Mesendoderm (in vitro differentiated cells): ENCODE results near the gene LMF1.
"Not testable (repeated sequence)": the region's sequence is repeated elsewhere in the genome, so short reads cannot be mapped to it uniquely, and the experiment has no call there.

Source experiments
- DNase-seq: peaks from one replicate; pipeline ENCODE4 v3.0.0; 2013
- H2AK5ac ChIP-seq: 2 replicates; pipeline ENCODE4 v1.6.1; 2013; ENCODE audit warnings: low read length, inconsistent platforms
- H2BK120ac ChIP-seq: 2 replicates; pipeline ENCODE4 v1.6.1; 2013; ENCODE audit warnings: low read depth, mild to moderate bottlenecking, low read length, moderate library complexity, mixed read lengths
- H2BK15ac ChIP-seq: replicated peaks from 2 replicates; pipeline ENCODE4 v1.6.1; 2013; ENCODE audit warnings: low read depth, mild to moderate bottlenecking, moderate library complexity
- H2BK5ac ChIP-seq: 2 replicates; pipeline ENCODE4 v1.6.1; 2013; ENCODE audit warnings: low read length, inconsistent platforms
- H3K18ac ChIP-seq: 2 replicates; pipeline ENCODE4 v1.6.1; 2013; ENCODE audit warnings: mild to moderate bottlenecking, low read length, mixed read lengths
- H3K23ac ChIP-seq: one replicate; pipeline ENCODE4 v1.6.1; 2013; ENCODE audit warnings: low read length
- H3K27ac ChIP-seq: 2 replicates; pipeline ENCODE4 v1.5.1; 2013; ENCODE audit warnings: low read depth, mild to moderate bottlenecking, inconsistent platforms, low read length, moderate library complexity
- H3K27me3 ChIP-seq: 2 replicates; pipeline ENCODE4 v1.6.1; 2013; ENCODE audit warnings: low read length, control low read depth, mild to moderate bottlenecking, inconsistent platforms; ENCODE audit not compliant: insufficient read depth, poor library complexity
- H3K36me3 ChIP-seq: 2 replicates; pipeline ENCODE4 v1.6.1; 2013; ENCODE audit warnings: low read length, inconsistent platforms; ENCODE audit not compliant: control insufficient read depth, insufficient read depth
- H3K4ac ChIP-seq: one replicate; pipeline ENCODE4 v1.6.1; 2013; ENCODE audit warnings: low read depth, mild to moderate bottlenecking, low read length, moderate library complexity
- H3K4me1 ChIP-seq: 2 replicates; pipeline ENCODE4 v1.6.1; 2013; ENCODE audit warnings: low read depth, low read length, inconsistent platforms; ENCODE audit not compliant: control insufficient read depth
- H3K4me2 ChIP-seq: 2 replicates; pipeline ENCODE4 v1.6.1; 2013; ENCODE audit warnings: low read length
- H3K4me3 ChIP-seq: 2 replicates; pipeline ENCODE4 v1.5.1; 2013; ENCODE audit warnings: mild to moderate bottlenecking, low read length
- H3K56ac ChIP-seq: one replicate; pipeline ENCODE4 v1.6.1; 2013; ENCODE audit warnings: low read length
- H3K79me1 ChIP-seq: 2 replicates; pipeline ENCODE4 v1.6.1; 2013; ENCODE audit warnings: low read length, inconsistent platforms
- H3K79me2 ChIP-seq: 2 replicates; pipeline ENCODE4 v1.6.1; 2013; ENCODE audit warnings: mild to moderate bottlenecking, low read length; ENCODE audit not compliant: control insufficient read depth, insufficient read depth
- H3K9ac ChIP-seq: 2 replicates; pipeline ENCODE4 v1.6.1; 2013; ENCODE audit warnings: low read length, inconsistent platforms
- H4K5ac ChIP-seq: one replicate; pipeline ENCODE4 v1.6.1; 2013; ENCODE audit warnings: low read length
- H4K8ac ChIP-seq: one replicate; pipeline ENCODE4 v1.6.1; 2013; ENCODE audit warnings: low read depth, mild to moderate bottlenecking, control low read depth, low read length, moderate library complexity
- WGBS: extraction: QIAGEN DNeasy Blood & Tissue Kit; methylation state at CpG from one replicate; pipeline ENCODE4 v1.1.7; 2013; ENCODE audit warnings: low lambda C conversion rate, missing lambda C conversion rate; ENCODE audit not compliant: insufficient coverage; ENCODE audit errors: extremely low coverage; 5-methylcytosine and 5-hydroxymethylcytosine counted together

Gene LMF1

GRCh38 chr16:866252-866896 lies 104.4 kb downstream of the LMF1 start:
- Histone ChIP-seq H3K56ac (no peak overlapping the region), H3K36me3 (no peaks in the 10 kb centered on the region), H2BK5ac (no peak overlapping the region), H4K8ac (no peak overlapping the region), H3K18ac (no peak overlapping the region), H3K4me2 (no peak overlapping the region), H3K4me1 (no peaks in the 10 kb centered on the region), H3K27ac (no peak overlapping the region), H3K23ac (no peak overlapping the region), H3K9ac (no peak overlapping the region), H2AK5ac (no peak overlapping the region), H2BK120ac (no peak overlapping the region), H3K4me3 (no peak overlapping the region), H3K79me2 (no peaks in the 10 kb centered on the region), H3K79me1 (no peaks in the 10 kb centered on the region), H3K4ac (no peak overlapping the region), H3K27me3 (no peaks in the 10 kb centered on the region), H2BK15ac (no peak overlapping the region), H4K5ac (no peak overlapping the region)
- no CpG with 5 or more reads among the region's 9 CpGs for WGBS
- DNase-seq, result no peak

GRCh38 chr16:865026-865425 lies 105.8 kb downstream of the LMF1 start:
- Histone ChIP-seq H3K36me3 (no peaks in the 10 kb centered on the region), H2BK15ac (no peak overlapping the region), H2BK5ac (no peak overlapping the region), H3K79me1 (no peaks in the 10 kb centered on the region), H4K5ac (no peak overlapping the region), H2AK5ac (no peak overlapping the region), H3K79me2 (no peaks in the 10 kb centered on the region), H3K4ac (no peak overlapping the region), H4K8ac (no peak overlapping the region), H3K27ac (no peak overlapping the region), H3K4me1 (no peaks in the 10 kb centered on the region), H3K27me3 (no peaks in the 10 kb centered on the region), H3K56ac (no peak overlapping the region), H3K4me2 (no peak overlapping the region), H3K23ac (no peak overlapping the region), H3K4me3 (no peak overlapping the region), H2BK120ac (no peak overlapping the region), H3K9ac (no peak overlapping the region), H3K18ac (no peak overlapping the region)
- no CpG with 5 or more reads among the region's 5 CpGs for WGBS
- DNase-seq, result no peak

- no peak overlapping the region for H3K4ac ChIP-seq
- no peak overlapping the region for H4K8ac ChIP-seq
- H3K36me3 ChIP-seq, result no peaks in the 10 kb centered on the region
- H3K56ac ChIP-seq, result no peak overlapping the region
- no CpG with 5 or more reads among the region's 17 CpGs for WGBS
- no peak overlapping the region for H4K5ac ChIP-seq
- H3K4me1 ChIP-seq, result no peaks in the 10 kb centered on the region
- H3K27ac ChIP-seq, result no peak overlapping the region
- no peaks in the 10 kb centered on the region for H3K27me3 ChIP-seq
- no peak overlapping the region for H2AK5ac ChIP-seq
- no peak overlapping the region for H2BK5ac ChIP-seq
- H3K18ac ChIP-seq, result no peak overlapping the region
- H2BK15ac ChIP-seq, result no peak overlapping the region
- H3K23ac ChIP-seq, result no peak overlapping the region
- no peak overlapping the region for H2BK120ac ChIP-seq
- H3K79me1 ChIP-seq, result no peaks in the 10 kb centered on the region
- no peaks in the 10 kb centered on the region for H3K79me2 ChIP-seq
- H3K4me2 ChIP-seq, result no peak overlapping the region
- no peak overlapping the region for H3K9ac ChIP-seq
- no peak overlapping the region for H3K4me3 ChIP-seq
- DNase-seq, result no peak
Measured at GRCh38 chr16:861446-861845, 109.3 kb downstream of the LMF1 start.

- Histone ChIP-seq H3K4me3 (no peak overlapping the region), H2BK5ac (no peak overlapping the region), H4K5ac (no peak overlapping the region), H3K79me2 (no peaks in the 10 kb centered on the region), H2BK120ac (no peak overlapping the region), H3K23ac (no peak overlapping the region), H3K56ac (no peak overlapping the region), H2BK15ac (no peak overlapping the region), H3K79me1 (no peaks in the 10 kb centered on the region), H3K27me3 (no peaks in the 10 kb centered on the region), H3K18ac (no peak overlapping the region), H4K8ac (no peak overlapping the region), H3K36me3 (no peaks in the 10 kb centered on the region), H3K4me1 (no peaks in the 10 kb centered on the region), H3K4me2 (no peak overlapping the region), H3K9ac (no peak overlapping the region), H3K27ac (no peak overlapping the region), H2AK5ac (no peak overlapping the region), H3K4ac (no peak overlapping the region)
- DNase-seq, result no peak
- WGBS, result no CpG with 5 or more reads among the region's 10 CpGs
Measured at GRCh38 chr16:860891-861290, 109.9 kb downstream of the LMF1 start.

GRCh38 chr16:858971-859370 lies 111.8 kb downstream of the LMF1 start:
- H3K4me1 ChIP-seq, H3K79me2 ChIP-seq, H2BK15ac ChIP-seq, H4K8ac ChIP-seq, H3K56ac ChIP-seq, H3K9ac ChIP-seq, H2BK5ac ChIP-seq, H4K5ac ChIP-seq, DNase-seq, H3K79me1 ChIP-seq, H3K36me3 ChIP-seq, H2AK5ac ChIP-seq, H3K4me3 ChIP-seq, H3K18ac ChIP-seq, H3K27me3 ChIP-seq, H3K4ac ChIP-seq, H3K27ac ChIP-seq, H2BK120ac ChIP-seq, H3K23ac ChIP-seq, H3K4me2 ChIP-seq: not testable (repeated sequence)
- no CpG with 5 or more reads among the region's 35 CpGs for WGBS

GRCh38 chr16:858441-858840 lies 112.3 kb downstream of the LMF1 start:
- not testable (repeated sequence) for H2AK5ac ChIP-seq, H3K36me3 ChIP-seq, H3K56ac ChIP-seq, H3K4me3 ChIP-seq, H3K27ac ChIP-seq, H2BK15ac ChIP-seq, H4K8ac ChIP-seq, H3K79me1 ChIP-seq, H3K79me2 ChIP-seq, H4K5ac ChIP-seq, H3K9ac ChIP-seq, DNase-seq, H3K4me2 ChIP-seq, H3K27me3 ChIP-seq, H3K23ac ChIP-seq, H2BK120ac ChIP-seq, H3K18ac ChIP-seq, H2BK5ac ChIP-seq, H3K4me1 ChIP-seq, H3K4ac ChIP-seq
- WGBS, result no CpG with 5 or more reads among the region's 36 CpGs
